Lower leg skin (tissue), 4 donors: Measurements from ENCODE around the gene TSPAN16. TPM values are rescaled to one million over a fixed set of nuclear protein-coding genes. Genes with fewer than 3 reads are reported as not detected.
A peak's percentile ranks its signal among the peaks of the same experiment; 100 is the strongest.

Source experiments
- DNase-seq, 2 donors: peaks; one replicate each; pipeline ENCODE4 v3.0.0-alpha.2; 2019; ENCODE audit warnings: low spot score in 2 of 2
- H3K4me3 ChIP-seq: fragments of 200-600 bp; sonication (generic); 2 replicates; pipeline ENCODE4 v1.5.1; 2017; ENCODE audit warnings: mild to moderate bottlenecking, low read depth; ENCODE audit not compliant: poor library complexity, severe bottlenecking
- POLR2A ChIP-seq, 2 donors: fragments of 450-650 bp; IDR thresholded peaks; one replicate each; pipeline ENCODE4 v1.6.1; 2016 to 2017; ENCODE audit warnings: antibody characterized with exemption in 2 of 2, mild to moderate bottlenecking in 1 of 2, moderate library complexity in 1 of 2
- WGBS, 2 donors: methylation state at CpG; one replicate each; pipeline ENCODE4 v1.1.5; 2018; 5-methylcytosine and 5-hydroxymethylcytosine counted together
- intact Hi-C: fragments of 100-400 bp; cut with DNase I; formaldehyde crosslinking; loops from one replicate; pipeline ENCODE4 v1.15.0; 2023; ENCODE audit warnings: low total_unique reads
- total RNA-seq, 4 donors: library from RNA; depleted of rRNA; stranded (reverse); fragments of >200 nt; gene quantifications; one replicate each; pipeline ENCODE4 v1.1.0, GENCODE V29; 2016
- TF ChIP-seq, protein P1 (sequence below), 3 donors: fragments of 450-650 bp; IDR thresholded peaks; one replicate each; pipeline ENCODE4 v1.5.1; 2016; ENCODE audit warnings: antibody characterized with exemption in 3 of 3, mild to moderate bottlenecking in 3 of 3, moderate library complexity in 2 of 3

The TSPAN16 gene
- total RNA-seq, 4 donors from 2014 or later, result not detected

DNA sequence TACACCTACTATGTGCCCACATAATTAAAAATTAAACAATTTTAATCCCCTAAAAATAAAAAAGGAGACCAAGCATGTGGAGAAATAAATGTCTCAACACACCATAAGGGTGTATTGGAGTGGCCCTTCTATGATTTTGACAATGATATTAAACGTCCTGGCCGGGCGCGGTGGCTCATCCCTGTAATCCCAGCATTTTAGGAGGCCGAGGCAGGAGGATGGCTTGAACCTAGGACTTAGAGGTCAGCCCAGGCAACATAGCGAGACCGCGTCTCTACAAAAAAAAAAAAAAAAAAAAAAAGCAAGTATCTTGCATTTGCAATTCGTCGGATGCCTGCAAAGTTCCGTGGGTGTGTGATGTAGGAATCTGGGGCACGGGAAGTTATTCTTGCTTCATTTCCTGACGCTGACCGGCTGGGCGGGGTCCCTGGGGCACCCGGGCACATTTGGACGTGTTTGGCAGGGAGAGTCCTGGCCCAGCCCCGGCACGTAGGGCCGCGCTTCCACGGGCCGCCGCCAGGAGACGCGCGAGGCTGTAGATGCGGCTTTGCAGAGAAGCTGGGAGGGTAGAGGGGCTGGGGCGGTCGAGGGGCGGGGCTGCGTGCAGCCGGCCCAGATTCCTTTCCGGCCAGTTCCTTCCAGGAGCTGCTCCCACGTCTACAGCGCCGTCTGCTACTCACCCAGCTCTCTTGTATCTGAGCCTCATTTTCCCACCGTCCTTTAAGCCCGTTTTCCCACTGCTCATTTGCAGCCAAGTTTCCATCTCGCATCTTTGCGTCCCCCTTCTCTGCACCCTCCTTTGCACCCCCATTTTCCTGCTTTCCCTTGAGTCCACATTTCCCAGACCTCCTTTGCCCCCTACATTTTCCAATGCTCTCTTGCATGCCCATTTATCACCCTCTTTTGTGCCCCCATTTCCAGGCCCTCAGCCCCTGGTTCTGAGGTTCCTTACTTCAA lies 2.2 kb upstream of the TSPAN16 start:
- H3K4me3 ChIP-seq, result no peak overlapping the region
- TF ChIP-seq, protein P1, sequence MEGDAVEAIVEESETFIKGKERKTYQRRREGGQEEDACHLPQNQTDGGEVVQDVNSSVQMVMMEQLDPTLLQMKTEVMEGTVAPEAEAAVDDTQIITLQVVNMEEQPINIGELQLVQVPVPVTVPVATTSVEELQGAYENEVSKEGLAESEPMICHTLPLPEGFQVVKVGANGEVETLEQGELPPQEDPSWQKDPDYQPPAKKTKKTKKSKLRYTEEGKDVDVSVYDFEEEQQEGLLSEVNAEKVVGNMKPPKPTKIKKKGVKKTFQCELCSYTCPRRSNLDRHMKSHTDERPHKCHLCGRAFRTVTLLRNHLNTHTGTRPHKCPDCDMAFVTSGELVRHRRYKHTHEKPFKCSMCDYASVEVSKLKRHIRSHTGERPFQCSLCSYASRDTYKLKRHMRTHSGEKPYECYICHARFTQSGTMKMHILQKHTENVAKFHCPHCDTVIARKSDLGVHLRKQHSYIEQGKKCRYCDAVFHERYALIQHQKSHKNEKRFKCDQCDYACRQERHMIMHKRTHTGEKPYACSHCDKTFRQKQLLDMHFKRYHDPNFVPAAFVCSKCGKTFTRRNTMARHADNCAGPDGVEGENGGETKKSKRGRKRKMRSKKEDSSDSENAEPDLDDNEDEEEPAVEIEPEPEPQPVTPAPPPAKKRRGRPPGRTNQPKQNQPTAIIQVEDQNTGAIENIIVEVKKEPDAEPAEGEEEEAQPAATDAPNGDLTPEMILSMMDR (IDR thresholded peaks at IDR 0.05), result peak in 1 of 3 donors; percentile 97
- TF ChIP-seq POLR2A (IDR thresholded peaks at IDR 0.05), result no peak
- peak; percentile 95 to 99 for DNase-seq
- 2% methylated on average over 40 to 41 of the region's 41 CpGs for WGBS, 2 donors
- intact Hi-C loops, result no loop called here

DNA sequence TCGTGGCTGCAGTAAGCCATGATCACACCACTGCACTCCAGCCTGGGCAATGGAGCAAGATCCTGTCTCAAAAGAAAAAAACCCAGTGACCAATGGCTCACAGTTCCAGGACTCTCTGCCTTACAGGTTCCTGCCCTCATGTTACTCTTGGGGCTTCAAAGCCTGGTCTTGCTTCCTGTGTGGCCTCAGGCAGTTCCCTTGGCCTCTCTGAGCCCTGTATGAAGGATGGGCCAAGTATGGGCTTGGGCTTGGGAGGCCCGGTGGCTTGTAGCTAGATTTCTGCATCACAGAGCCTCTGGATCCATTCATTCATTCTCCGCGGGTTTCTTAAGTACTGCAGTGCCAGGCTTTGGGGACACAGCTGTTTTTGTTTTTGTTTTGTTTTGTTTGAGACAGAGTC lies 780 bp upstream of the TSPAN16 start:
- WGBS, 2 donors, result 74 to 77% methylated on average over 4 of the region's 4 CpGs
- DNase-seq, result no peak
- no peak overlapping the region for H3K4me3 ChIP-seq
- TF ChIP-seq POLR2A (IDR thresholded peaks at IDR 0.05), result no peak
- TF ChIP-seq, protein P1 (IDR thresholded peaks at IDR 0.05), result no peak
- intact Hi-C loops, result no loop called here

DNA sequence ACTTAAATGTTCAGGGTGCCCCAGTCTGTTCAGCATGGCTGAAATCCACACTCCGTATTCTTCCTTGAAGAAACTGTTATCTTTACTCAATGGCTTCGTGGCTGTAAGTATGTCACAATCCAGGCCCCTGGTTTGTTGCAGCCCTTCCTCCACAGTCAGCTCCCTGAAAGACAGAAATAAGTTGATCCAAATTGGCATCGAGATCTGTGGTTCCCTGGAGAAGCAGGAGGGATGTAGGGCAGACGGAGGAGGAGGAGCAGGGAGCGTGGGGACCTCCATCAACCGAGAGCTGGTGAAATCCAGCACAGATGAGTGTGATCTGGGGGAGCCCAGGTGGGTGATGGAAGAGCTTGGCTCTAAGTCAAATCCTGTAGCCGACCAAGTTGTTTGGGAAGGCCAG lies 304 bp downstream of the TSPAN16 start:
- intact Hi-C loops, result no loop called here
- no peak for TF ChIP-seq POLR2A (IDR thresholded peaks at IDR 0.05)
- TF ChIP-seq, protein P1 (IDR thresholded peaks at IDR 0.05), result no peak
- DNase-seq, result no peak
- H3K4me3 ChIP-seq, result no peak overlapping the region
- 32 to 40% methylated on average over 7 of the region's 7 CpGs for WGBS, 2 donors

DNA sequence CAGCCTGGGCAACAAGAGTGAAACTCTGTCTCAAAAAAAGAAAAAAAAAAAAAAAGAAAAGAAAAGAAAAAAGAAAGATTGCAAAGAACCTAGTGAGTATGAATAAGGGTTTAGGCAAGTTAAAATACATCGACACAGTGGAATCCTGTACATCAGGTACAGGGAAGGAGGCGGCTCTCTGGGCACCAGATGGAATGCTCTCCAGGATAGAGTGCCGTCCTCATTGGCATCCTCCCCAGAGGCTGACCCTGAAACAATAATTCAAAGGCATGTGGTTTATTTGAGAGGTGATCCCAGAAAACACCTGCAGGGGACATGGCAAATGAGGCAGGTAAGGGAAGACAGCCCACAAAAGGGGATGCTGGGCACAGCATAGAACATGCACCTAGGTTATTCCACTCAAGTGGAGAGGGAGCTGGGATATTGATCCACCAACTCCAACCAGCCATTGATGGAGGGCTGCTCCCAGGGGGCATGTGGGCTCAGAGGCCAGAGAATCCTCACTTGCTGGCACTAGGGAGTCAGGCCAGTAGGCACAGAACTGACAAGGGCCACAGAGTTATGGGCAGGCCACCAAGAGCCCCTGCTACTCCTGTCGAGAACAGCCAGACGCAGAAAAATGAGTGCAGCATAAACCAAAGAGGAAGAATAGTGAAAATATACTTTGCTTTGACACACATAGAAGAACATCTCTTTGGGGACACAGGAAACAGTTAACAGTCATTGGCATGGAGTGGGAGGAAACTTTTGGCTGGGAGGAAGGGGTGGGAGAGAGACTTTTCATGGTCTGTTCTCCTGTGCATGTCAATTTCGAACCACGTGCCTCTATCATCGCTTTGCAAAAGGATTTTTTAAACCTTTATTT lies 4.2 kb downstream of the TSPAN16 start:
- H3K4me3 ChIP-seq, result no peak overlapping the region
- no peak for TF ChIP-seq POLR2A (IDR thresholded peaks at IDR 0.05)
- TF ChIP-seq, protein P1 (IDR thresholded peaks at IDR 0.05), result no peak
- DNase-seq, result no peak
- 75 to 76% methylated on average over 8 of the region's 8 CpGs for WGBS, 2 donors
- intact Hi-C loops, result no loop called here

DNA sequence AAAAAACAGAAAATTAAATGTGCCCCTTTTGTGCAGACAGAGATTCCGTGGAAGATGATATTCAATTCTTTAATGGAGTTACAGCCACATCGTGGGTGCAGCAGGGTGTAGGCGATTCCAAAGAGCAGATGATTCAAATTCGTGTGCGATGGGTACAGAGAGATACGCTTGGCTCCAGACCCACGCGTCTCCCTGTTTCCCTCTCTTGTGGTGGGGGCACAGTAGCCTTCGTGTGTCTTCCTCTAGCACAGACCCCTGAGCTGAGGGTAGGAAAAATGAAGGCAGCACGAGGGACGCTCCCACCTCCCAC lies 4.8 kb downstream of the TSPAN16 start:
- intact Hi-C loops, result no loop called here
- H3K4me3 ChIP-seq, result no peak overlapping the region
- DNase-seq, result no peak
- WGBS, 2 donors, result 79 to 80% methylated on average over 11 of the region's 11 CpGs
- TF ChIP-seq POLR2A (IDR thresholded peaks at IDR 0.05), result no peak
- TF ChIP-seq, protein P1 (IDR thresholded peaks at IDR 0.05), result no peak
